Measurements from ENCODE around the gene HID1. TPM values are rescaled to one million over a fixed set of nuclear protein-coding genes. Genes with fewer than 3 reads are reported as not detected.

Gene HID1
- total and polyA plus RNA-seq, 2 of the 4 experiments (the other 2 are of a cell fraction), result 0.18 to 1.7 TPM

- H2BK5ac ChIP-seq (ENCODE audit: low read depth, low read length, poor library complexity, severe bottlenecking), result no peak overlapping the region
- no peaks in the 10 kb centered on the region for H3K4me1 ChIP-seq (ENCODE audit: control insufficient read depth, insufficient read depth, low read length)
- H2BK15ac ChIP-seq (ENCODE audit: low read depth, low read length), result no peak overlapping the region
- H3K27ac ChIP-seq (ENCODE audit: insufficient read depth, low read length), result no peak overlapping the region
- H3K18ac ChIP-seq (ENCODE audit: low read depth, low read length), result no peak overlapping the region
- TF ChIP-seq RFX5 (IDR thresholded peaks at IDR 0.05; ENCODE audit: low read depth, low read length) (no peak), CHD1 (IDR thresholded peaks at IDR 0.05; ENCODE audit: low read depth, low read length) (no peak), MXI1 (IDR thresholded peaks at IDR 0.05; ENCODE audit: borderline replicate concordance, low read depth, low read length) (no peak), FOS (IDR thresholded peaks at IDR 0.05; ENCODE audit: low read depth, low read length) (no peak), MAFK (IDR thresholded peaks at IDR 0.05; ENCODE audit: low read depth, low read length) (no peak), ELK1 (IDR thresholded peaks at IDR 0.05; ENCODE audit: borderline replicate concordance, low read depth, low read length) (no peak), NFE2L2 (IDR thresholded peaks at IDR 0.05; ENCODE audit: low read depth, low read length) (no peak), RAD21 (IDR thresholded peaks at IDR 0.05; ENCODE audit: low read length) (no peak), RCOR1 (IDR thresholded peaks at IDR 0.05; ENCODE audit: insufficient replicate concordance, low read length) (no peak), CEBPB (IDR thresholded peaks at IDR 0.05; ENCODE audit: low read depth, low read length) (no peak), MAZ (IDR thresholded peaks at IDR 0.05; ENCODE audit: borderline replicate concordance, low read depth, low read length) (no peak), CTCF (conservative IDR thresholded peaks at IDR 0.05; ENCODE audit: low read depth, low read length) (no peak)
- WGBS, 2 experiments (ENCODE audit: extremely low coverage in 2 of 2, insufficient read length in 1 of 2), result 42% methylated on average over 3 of the region's 13 CpGs; no CpG with 5 or more reads in 1 of the 2 experiments
- no peak overlapping the region for H3K14ac ChIP-seq (replicated peaks; ENCODE audit: low read depth, low read length)
- dilution Hi-C loops (cut with HindIII; ENCODE audit: low sequenced_read_pairs, unreplicated experiment), result no loop called here
- no peak overlapping the region for H3K4ac ChIP-seq (ENCODE audit: low read depth, low read length)
- no peak overlapping the region for H4K91ac ChIP-seq (ENCODE audit: insufficient read depth, low read depth, low read length)
- ATAC-seq (ENCODE audit: low read depth) (no peak), DNase-seq (no peak)
- no peaks in the 10 kb centered on the region for H3K36me3 ChIP-seq (ENCODE audit: control insufficient read depth, insufficient read depth, low read length)
- no peaks in the 10 kb centered on the region for H4K20me1 ChIP-seq (ENCODE audit: insufficient read depth, low read length)
- intact Hi-C loops (cut with micrococcal nuclease), result no loop called here
- no peak overlapping the region for H4K5ac ChIP-seq (ENCODE audit: low read depth, low read length)
- H2BK20ac ChIP-seq (ENCODE audit: low read depth, low read length), result no peak overlapping the region
- H2AFZ ChIP-seq (replicated peaks; ENCODE audit: low read length, poor library complexity), result no peak overlapping the region
- H3K9me1 ChIP-seq (ENCODE audit: insufficient read depth, low read length), result no peaks in the 10 kb centered on the region
- H3K9ac ChIP-seq (ENCODE audit: low read depth, low read length), result no peak overlapping the region
- H3K79me1 ChIP-seq (ENCODE audit: low read depth in 1 of 2, low read length in 2 of 2), result no peaks in the 10 kb centered on the region
- no peak overlapping the region for H3K23ac ChIP-seq (ENCODE audit: low read depth, low read length)
- H2BK120ac ChIP-seq (ENCODE audit: low read depth, low read length), result no peak overlapping the region
- H3K4me2 ChIP-seq (ENCODE audit: low read depth, low read length), result no peak overlapping the region
- POLR2A ChIA-PET (ENCODE audit: unreplicated experiment), result no interaction called here
- no peak overlapping the region for H3K56ac ChIP-seq (ENCODE audit: extremely low read depth, insufficient read depth, low read length)
- in situ Hi-C loops (cut with MboI; ENCODE audit: low sequenced_read_pairs), result no loop called here
- no peaks in the 10 kb centered on the region for H3K9me3 ChIP-seq (ENCODE audit: control insufficient read depth, insufficient read depth, low read length)
- H3K27me3 ChIP-seq (ENCODE audit: control insufficient read depth, insufficient read depth, low read length), result peaks cover 43% of the 10 kb centered on the region
- no peak overlapping the region for H2AK9ac ChIP-seq (replicated peaks; ENCODE audit: low read depth, low read length, poor library complexity)
- no peak overlapping the region for H4K8ac ChIP-seq (ENCODE audit: low read depth in 2 of 2, low read length in 2 of 2)
- no peak overlapping the region for H2AK5ac ChIP-seq (ENCODE audit: low read depth, low read length)
- CTCF ChIA-PET, result no interaction called here
- no peak overlapping the region for H3K4me3 ChIP-seq (ENCODE audit: insufficient read depth, low read depth, low read length)
- BruUV-seq (replicated peaks), result no TSS peak
Observed at GRCh38 chr17:74943808-74944522, 28.6 kb downstream of the HID1 start.
